Gastrocnemius medialis (tissue), 4 donors: ENCODE results near the gene PLPPR1.

ENCODE experiments used
- POLR2A ChIP-seq, 2 donors: fragments of 450-650 bp; IDR thresholded peaks; one replicate each; pipeline ENCODE4 v1.6.1; 2017; ENCODE audit warnings: antibody characterized with exemption in 2 of 2, mild to moderate bottlenecking in 2 of 2, moderate library complexity in 2 of 2
- TF ChIP-seq, protein P1 (sequence below), 5 experiments: fragments of 450-650 bp in 3 of 5; fragments of 200-600 bp in 2 of 5; sonication (generic) in 2 of 5; IDR thresholded peaks in 4 of 5; conservative IDR thresholded peaks in 1 of 5; 1 replicate in 4 of 5; 2 replicates in 1 of 5; pipeline ENCODE4 v1.5.1; 2016 to 2019; ENCODE audit warnings: antibody characterized with exemption in 5 of 5, mild to moderate bottlenecking in 3 of 5, moderate library complexity in 3 of 5

DNA sequence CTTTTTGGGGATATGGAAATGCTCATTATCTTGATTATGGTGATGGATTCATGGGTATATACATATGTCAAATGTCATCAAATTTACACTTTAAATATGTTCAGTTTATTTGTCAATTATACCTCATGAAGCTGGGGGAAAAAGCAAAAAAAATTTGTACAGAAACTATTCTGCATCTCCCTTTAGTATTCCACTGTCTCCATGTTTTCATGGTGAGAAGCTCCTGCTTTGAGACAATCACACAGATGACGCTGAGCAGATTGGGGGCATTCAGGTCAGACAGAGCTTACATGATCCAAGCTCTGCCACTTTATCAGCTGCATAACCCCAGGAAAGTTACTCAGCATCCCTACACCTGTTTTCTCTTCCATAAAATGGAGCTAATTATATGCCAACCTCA is 101.5 kb downstream of the PLPPR1 start:
- TF ChIP-seq POLR2A (IDR thresholded peaks at IDR 0.05) = no peak
- TF ChIP-seq, protein P1, sequence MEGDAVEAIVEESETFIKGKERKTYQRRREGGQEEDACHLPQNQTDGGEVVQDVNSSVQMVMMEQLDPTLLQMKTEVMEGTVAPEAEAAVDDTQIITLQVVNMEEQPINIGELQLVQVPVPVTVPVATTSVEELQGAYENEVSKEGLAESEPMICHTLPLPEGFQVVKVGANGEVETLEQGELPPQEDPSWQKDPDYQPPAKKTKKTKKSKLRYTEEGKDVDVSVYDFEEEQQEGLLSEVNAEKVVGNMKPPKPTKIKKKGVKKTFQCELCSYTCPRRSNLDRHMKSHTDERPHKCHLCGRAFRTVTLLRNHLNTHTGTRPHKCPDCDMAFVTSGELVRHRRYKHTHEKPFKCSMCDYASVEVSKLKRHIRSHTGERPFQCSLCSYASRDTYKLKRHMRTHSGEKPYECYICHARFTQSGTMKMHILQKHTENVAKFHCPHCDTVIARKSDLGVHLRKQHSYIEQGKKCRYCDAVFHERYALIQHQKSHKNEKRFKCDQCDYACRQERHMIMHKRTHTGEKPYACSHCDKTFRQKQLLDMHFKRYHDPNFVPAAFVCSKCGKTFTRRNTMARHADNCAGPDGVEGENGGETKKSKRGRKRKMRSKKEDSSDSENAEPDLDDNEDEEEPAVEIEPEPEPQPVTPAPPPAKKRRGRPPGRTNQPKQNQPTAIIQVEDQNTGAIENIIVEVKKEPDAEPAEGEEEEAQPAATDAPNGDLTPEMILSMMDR (IDR thresholded peaks at IDR 0.05 in 4 of 5, conservative IDR thresholded peaks at IDR 0.05 in 1 of 5) = no peak
